Activated T-helper 2 cell treated with anti-CD3 and anti-CD28 coated beads, Interferon-gamma antibody, Interleukin-2, Interleukin-4, amounts not matched to agents 10 μg/mL and 5 μg/mL and 100 μg/mL, durations not matched to agents 14 hours and 24 hours and 36 hours (primary cell): ENCODE results near the gene DCTPP1. TPM values are rescaled to one million over a fixed set of nuclear protein-coding genes. Genes with fewer than 3 reads are reported as not detected.
"Not testable (repeated sequence)": the region's sequence is repeated elsewhere in the genome, so short reads cannot be mapped to it uniquely, and the experiment has no call there.

Source experiments
- DNase-seq: peaks from one replicate; pipeline ENCODE4 v3.0.0; 2021; ENCODE audit warnings: low spot score
- H3K27ac Mint-ChIP-seq: one replicate; pipeline ENCODE4 v1.8.0; 2021; ENCODE audit warnings: mixed read lengths
- H3K27me3 Mint-ChIP-seq: one replicate; pipeline ENCODE4 v1.8.0; 2021; ENCODE audit warnings: low read depth, mixed read lengths
- H3K36me3 Mint-ChIP-seq: one replicate; pipeline ENCODE4 v1.8.0; 2021; ENCODE audit warnings: low read depth, mixed read lengths
- H3K4me1 Mint-ChIP-seq: one replicate; pipeline ENCODE4 v1.8.0; 2021; ENCODE audit warnings: low read depth, mixed read lengths
- H3K4me3 Mint-ChIP-seq: one replicate; pipeline ENCODE4 v1.8.0; 2021; ENCODE audit warnings: low read depth, mild to moderate bottlenecking, moderate library complexity, mixed read lengths
- H3K9me3 Mint-ChIP-seq: one replicate; pipeline ENCODE4 v1.8.0; 2021; ENCODE audit warnings: mixed read lengths
- intact Hi-C: fragments of 100-400 bp; cut with micrococcal nuclease; formaldehyde crosslinking; loops from one replicate; pipeline ENCODE4 v1.15.1; 2023
- total RNA-seq: library from RNA; stranded (reverse); gene quantifications from 2 replicates; pipeline ENCODE4 v1.2.3, GENCODE V29; 2022

DCTPP1 gene
- 127 and 128 TPM in 2 replicates for total RNA-seq

DNA sequence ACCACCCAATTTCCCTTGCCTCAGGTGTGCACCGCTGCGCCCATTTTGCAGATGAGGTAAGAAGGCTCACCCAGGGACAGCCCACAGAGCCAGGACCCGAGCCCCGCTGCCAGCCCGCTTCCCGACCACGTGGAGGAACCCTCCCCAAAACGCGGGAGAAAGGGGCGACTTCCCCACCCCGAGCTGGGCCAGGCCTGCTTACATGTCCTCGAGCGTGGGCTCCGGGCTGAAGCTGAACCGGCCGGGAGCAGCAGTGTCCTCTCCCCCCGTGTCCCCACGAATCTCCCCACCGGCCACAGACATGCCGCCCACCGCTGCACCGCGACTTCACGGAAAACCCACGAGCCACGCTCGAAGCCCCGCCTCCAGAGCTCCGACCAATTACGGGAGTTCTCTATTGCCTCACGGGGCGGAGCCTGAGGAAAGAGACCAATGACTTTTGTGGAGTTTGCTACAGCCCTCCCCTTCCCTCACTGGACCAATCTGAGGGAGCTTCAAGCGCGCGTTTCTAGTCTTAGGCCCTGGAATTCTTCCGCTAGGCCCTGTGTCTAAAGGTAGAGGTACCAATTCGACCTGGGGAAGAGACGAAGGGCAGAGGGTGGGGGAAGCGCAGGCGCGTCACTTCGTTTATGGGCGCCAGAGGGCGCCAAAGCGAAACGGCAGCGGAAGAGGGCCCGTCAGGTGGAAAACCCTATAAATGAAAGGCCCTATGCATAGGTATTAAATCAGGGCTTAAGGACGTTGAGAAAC lies at the start of gene DCTPP1:
Gene DCTPP1, minus strand, starts transcription at position 353 of the 750 bp plus-strand sequence. Its CDS starts 50 bp downstream, at position 303.
- Mint-ChIP-seq H3K4me1 (peaks cover 20% of the 10 kb centered on the region), H3K4me3 (no peak within 1 kb of the TSS), H3K9me3 (no peaks in the 10 kb centered on the region), H3K27me3 (no peaks in the 10 kb centered on the region), H3K36me3 (peaks cover 28% of the 10 kb centered on the region), H3K27ac (no peak within 1 kb of the TSS)
- DNase-seq: peak; percentile 96
- intact Hi-C loops: loop anchor here (1.0 to 5.0 kb wide), 9 partner anchors 15 to 228 kb away; partner anchors contain the start of genes FBRS, SEPHS2, ZNF689 and ZNF768

DNA sequence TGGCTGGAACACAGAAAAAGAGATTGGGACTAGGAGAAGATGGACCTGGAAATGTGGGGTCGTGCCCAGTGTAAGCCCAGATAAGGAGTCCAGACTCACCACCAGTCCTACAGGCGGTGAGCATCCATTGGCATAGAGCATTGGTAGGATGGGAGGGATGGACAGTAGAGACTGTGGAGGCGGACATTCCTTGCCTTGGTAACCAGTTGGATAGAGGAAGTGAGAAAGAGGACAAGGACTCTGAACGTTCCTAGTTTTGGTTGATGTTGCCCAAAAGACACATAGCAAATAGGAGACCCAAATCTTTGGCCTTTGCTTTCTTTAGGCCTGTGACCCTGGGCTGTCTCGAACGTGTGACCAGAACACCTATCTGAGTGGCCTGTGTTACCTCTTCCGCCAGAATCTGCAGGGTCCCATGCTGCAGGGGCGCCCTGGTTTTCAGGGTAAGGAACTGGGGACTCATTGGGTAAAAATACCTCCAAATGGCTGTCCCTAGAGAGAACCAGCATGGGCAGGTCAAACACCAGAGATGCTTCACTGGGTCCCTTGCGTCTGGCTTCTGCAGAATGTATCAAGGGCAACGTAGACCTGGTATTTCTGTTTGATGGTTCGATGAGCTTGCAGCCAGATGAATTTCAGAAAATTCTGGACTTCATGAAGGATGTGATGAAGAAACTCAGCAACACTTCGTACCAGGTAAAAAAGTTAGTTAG lies 49.1 kb upstream of the DCTPP1 start:
- Mint-ChIP-seq H3K9me3 (no peaks in the 10 kb centered on the region), H3K27ac (peak overlapping the region; percentile 36), H3K36me3 (peaks cover 92% of the 10 kb centered on the region), H3K27me3 (no peaks in the 10 kb centered on the region), H3K4me1 (peaks cover 55% of the 10 kb centered on the region), H3K4me3 (no peak overlapping the region)
- no peak for DNase-seq
- intact Hi-C loops: no loop called here

DNA sequence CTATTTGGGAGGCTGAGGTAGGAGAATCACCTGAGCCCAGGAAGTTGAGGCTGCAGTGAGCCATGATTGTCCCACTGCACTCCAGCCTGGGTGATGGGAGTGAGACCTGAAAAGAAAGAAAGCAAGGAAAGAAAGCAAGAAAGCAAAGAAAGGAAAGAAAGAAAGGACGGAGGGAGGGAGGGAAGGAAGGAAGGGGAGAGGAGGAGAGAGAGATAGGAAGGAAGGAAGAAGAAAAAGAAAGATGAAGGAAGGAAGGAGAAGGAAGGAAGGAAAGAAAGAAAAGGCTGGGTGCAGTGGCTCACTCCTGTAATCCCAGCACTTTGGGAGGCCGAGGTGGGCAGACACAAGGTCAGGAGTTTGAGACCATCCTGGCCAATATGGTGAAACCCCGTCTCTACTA lies 47.9 kb upstream of the DCTPP1 start:
- Mint-ChIP-seq H3K4me3 (peak overlapping the region; percentile 45), H3K36me3 (peaks cover 91% of the 10 kb centered on the region), H3K4me1 (peaks cover 51% of the 10 kb centered on the region), H3K27ac (peak overlapping the region; percentile 86)
- intact Hi-C loops, H3K27me3 Mint-ChIP-seq, DNase-seq, H3K9me3 Mint-ChIP-seq: not testable (repeated sequence)

DNA sequence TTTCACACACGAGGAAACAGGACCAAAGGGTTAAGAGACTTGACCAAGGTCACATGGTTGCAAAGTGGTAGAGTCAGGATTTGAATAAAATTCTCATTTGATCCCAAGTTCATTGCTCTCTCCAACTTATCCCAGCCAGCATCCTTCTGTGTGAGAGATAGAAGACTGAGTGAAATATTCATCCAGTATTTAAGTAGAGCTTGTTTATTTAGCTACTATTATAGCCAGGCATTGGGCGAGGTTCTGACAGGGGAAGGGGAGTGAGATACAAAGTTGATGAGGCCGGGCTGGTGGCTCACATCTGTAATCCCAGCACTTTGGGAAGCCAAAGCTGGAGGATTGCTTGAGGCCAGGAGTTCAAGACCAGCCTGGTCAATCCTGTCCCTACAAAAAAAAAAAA lies 47.2 kb upstream of the DCTPP1 start:
- no peaks in the 10 kb centered on the region for H3K27me3 Mint-ChIP-seq
- no peak for DNase-seq
- intact Hi-C loops: no loop called here
- H3K36me3 Mint-ChIP-seq: peaks cover 86% of the 10 kb centered on the region
- H3K4me1 Mint-ChIP-seq: peaks cover 52% of the 10 kb centered on the region
- H3K27ac Mint-ChIP-seq: peak overlapping the region; percentile 86
- H3K4me3 Mint-ChIP-seq: peak overlapping the region; percentile 19
- no peaks in the 10 kb centered on the region for H3K9me3 Mint-ChIP-seq

DNA sequence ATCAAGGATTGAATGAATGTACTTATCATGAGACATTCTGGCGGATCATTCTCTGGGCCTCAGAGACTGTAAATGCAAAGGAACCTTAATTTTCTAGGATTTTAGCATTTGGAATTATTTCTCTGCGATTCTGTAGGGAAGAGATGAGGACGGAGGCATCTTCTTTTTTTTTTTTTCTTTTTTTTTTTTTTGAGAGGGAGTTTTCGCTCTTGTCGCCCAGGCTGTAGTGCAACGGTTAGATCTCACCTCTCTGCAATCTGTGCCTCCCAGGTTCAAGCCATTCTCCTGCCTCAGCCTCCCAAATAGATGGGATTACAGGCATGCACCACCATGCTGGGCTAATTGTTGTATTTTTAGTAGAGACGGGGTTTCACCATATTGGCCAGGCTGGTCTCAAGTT lies 44.9 kb upstream of the DCTPP1 start:
- no peaks in the 10 kb centered on the region for H3K27me3 Mint-ChIP-seq
- H3K4me1 Mint-ChIP-seq: peaks cover 52% of the 10 kb centered on the region
- H3K27ac Mint-ChIP-seq: peak overlapping the region; percentile 81
- H3K4me3 Mint-ChIP-seq: peak overlapping the region; percentile 99
- H3K9me3 Mint-ChIP-seq: no peaks in the 10 kb centered on the region
- intact Hi-C loops: loop anchor here (5.0 kb wide), 2 partner anchors 93 to 97 kb away; no protein-coding TSS in a partner anchor
- no peak for DNase-seq
- H3K36me3 Mint-ChIP-seq: peaks cover 63% of the 10 kb centered on the region

DNA sequence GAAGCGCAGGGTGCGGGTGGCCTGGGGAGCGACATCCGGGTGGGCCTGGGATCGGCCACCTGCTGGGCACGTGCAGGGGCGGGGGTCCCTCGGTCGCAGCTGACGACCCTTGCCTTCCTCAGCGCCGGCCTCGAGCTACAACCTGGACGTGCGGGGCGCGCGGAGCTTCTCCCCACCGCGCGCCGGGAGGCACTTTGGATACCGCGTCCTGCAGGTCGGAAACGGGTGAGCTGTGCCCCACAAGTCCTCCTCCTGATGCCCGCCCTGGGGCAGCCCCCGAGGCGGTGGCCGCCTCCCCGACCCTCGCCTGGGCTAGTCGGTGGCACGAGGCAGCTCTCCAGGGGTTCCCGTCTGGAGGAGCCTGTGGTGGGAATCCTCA lies 44.2 kb upstream of the DCTPP1 start:
- H3K4me1 Mint-ChIP-seq: peaks cover 56% of the 10 kb centered on the region
- H3K9me3 Mint-ChIP-seq: no peaks in the 10 kb centered on the region
- H3K27ac Mint-ChIP-seq: peak overlapping the region; percentile 97
- peak overlapping the region; percentile 99 for H3K4me3 Mint-ChIP-seq
- peaks cover 60% of the 10 kb centered on the region for H3K36me3 Mint-ChIP-seq
- intact Hi-C loops: loop anchor here (5.0 kb wide), 2 partner anchors 93 to 97 kb away; no protein-coding TSS in a partner anchor
- no peak for DNase-seq
- H3K27me3 Mint-ChIP-seq: no peaks in the 10 kb centered on the region

DNA sequence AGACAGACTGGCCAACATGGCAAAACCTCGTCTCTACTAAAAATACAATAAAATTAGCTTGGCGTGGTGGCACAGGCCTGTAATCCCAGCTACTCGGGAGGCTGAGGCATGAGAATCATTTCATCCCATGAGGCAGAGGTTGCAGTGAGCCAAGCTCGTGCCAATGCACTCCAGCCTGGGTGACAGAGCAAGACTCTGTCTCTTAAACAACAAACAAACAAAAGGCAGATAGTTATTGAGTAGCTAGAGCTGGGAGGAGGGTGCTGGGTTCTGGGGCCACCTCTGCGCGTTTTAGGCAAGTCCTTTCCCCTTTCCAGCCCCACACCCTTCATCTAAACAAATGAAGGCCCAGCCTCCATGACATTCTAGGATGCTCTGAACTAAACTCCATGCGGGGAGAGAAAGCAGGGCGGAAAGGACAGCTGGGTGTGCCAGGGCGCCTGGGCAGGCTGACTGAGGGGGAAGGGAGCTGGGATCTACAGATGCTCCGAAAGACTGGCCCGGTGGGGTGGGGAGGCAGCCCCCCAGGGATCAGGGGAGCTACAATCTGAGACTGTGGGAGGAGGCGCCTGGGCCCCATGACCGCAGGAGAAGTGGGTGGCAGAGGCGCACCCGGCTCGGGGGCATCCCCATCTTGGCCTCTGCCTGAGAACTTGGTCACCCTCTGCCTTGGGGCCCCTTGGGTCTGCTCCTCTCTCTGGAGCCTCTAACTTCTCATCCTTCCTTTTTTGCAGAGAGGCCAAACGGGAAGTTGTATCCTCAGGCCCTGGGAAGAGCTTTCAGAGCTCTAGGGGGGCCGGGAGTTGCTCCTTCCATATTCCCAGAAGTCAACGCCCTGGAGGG lies 43.6 kb upstream of the DCTPP1 start:
- Mint-ChIP-seq H3K27me3 (no peaks in the 10 kb centered on the region), H3K4me3 (peak overlapping the region; percentile 99), H3K27ac (peak overlapping the region; percentile 97), H3K4me1 (peaks cover 53% of the 10 kb centered on the region), H3K36me3 (peaks cover 54% of the 10 kb centered on the region), H3K9me3 (no peaks in the 10 kb centered on the region)
- intact Hi-C loops: loop anchor here (2.0 to 5.0 kb wide), 3 partner anchors 53 to 96 kb away; partner anchors contain the start of gene ZNF768
- no peak for DNase-seq

DNA sequence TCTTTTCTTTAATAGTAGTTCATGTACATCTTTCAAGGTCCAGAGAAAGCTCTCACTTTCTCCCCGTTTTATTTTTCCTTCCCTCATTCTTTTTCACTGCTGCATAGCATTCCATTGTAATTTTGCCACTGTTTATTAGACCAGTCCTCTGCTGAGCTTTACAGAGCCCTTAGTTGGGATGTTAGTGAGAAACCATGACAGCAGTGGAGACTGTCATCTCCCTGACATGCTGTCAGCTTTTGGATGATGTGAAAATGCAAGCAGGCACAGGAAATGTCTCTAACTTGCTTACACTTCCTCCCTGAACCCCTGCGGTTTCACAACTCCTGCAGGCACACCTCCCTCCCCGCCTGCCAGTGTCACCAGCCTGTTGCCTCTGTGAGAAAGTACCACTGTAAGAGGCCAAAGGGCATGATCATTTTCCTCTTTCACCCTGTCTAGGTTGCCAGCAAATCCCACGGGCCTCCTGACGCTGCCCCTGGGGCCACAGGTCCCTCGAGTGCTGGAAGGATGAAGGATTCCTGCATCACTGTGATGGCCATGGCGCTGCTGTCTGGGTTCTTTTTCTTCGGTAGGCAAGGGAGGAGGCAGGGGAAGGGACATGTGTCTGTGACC lies 42.6 kb upstream of the DCTPP1 start, which contains the start of gene ITGAL:
Gene ITGAL, plus strand, starts transcription at position 415 of the 615 bp plus-strand sequence. Its CDS starts 96 bp downstream, at position 511.
- peaks cover 52% of the 10 kb centered on the region for H3K4me1 Mint-ChIP-seq
- peaks cover 43% of the 10 kb centered on the region for H3K36me3 Mint-ChIP-seq

DNA sequence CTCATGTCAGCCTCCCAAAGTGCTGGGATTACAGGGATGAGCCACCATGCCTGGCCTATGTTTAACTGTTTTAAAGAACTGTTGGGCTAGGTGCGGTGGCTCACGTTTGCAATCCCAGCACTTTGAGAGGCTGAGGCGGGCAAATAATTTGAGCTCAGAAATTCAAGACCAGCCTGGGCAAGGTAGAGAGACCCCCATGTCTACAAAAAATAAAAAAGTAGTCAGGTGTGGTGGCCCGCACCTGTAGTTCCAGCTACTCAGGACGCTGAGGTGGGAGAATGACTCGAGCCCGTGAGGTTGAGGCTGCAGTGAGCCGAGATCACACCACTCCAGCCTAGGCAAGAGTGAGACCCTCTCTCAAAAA lies 40.8 kb upstream of the DCTPP1 start:
- intact Hi-C loops: loop anchor here (5.0 kb wide), 2 partner anchors 93 to 97 kb away; no protein-coding TSS in a partner anchor

More for the DNA sequence above, 42.6 kb upstream of the DCTPP1 start, which contains the start of gene ITGAL:
- H3K4me3 Mint-ChIP-seq: peak within 1 kb of the TSS; percentile 99
- DNase-seq: peak; percentile 83
- no peaks in the 10 kb centered on the region for H3K27me3 Mint-ChIP-seq
- H3K27ac Mint-ChIP-seq: peak within 1 kb of the TSS; percentile 97
- intact Hi-C loops: loop anchor here (1.0 to 5.0 kb wide), 4 partner anchors 22 to 95 kb away; partner anchors contain the start of gene ZNF768
- no peaks in the 10 kb centered on the region for H3K9me3 Mint-ChIP-seq

DNA sequence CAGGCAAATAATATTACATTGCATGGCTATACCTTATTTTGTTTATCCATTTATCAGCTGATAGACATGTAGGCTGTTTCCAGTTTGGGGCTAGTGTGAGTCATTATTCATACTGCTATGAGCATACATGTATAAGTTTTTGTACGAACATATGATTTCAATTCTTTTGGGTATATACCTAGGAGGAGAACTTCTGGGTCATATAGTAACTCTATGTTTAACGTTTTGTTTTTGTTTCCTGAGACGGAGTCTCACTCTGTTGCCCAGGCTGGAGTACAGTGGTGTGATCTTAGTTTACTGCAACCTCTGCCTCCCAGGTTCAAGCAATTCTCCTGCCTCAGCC lies 40.3 kb upstream of the DCTPP1 start:
- Mint-ChIP-seq H3K4me1 (peaks cover 46% of the 10 kb centered on the region), H3K4me3 (peak overlapping the region; percentile 21), H3K36me3 (peaks cover 23% of the 10 kb centered on the region), H3K27me3 (no peaks in the 10 kb centered on the region), H3K27ac (peak overlapping the region; percentile 97), H3K9me3 (no peaks in the 10 kb centered on the region)
- intact Hi-C loops: loop anchor here (5.0 kb wide), 2 partner anchors 93 to 97 kb away; no protein-coding TSS in a partner anchor
- no peak for DNase-seq

More for the DNA sequence above, 40.8 kb upstream of the DCTPP1 start:
- Mint-ChIP-seq H3K9me3 (no peaks in the 10 kb centered on the region), H3K36me3 (peaks cover 28% of the 10 kb centered on the region), H3K4me3 (no peak overlapping the region), H3K27me3 (no peaks in the 10 kb centered on the region), H3K4me1 (peaks cover 50% of the 10 kb centered on the region), H3K27ac (peak overlapping the region; percentile 97)
- DNase-seq: no peak

DNA sequence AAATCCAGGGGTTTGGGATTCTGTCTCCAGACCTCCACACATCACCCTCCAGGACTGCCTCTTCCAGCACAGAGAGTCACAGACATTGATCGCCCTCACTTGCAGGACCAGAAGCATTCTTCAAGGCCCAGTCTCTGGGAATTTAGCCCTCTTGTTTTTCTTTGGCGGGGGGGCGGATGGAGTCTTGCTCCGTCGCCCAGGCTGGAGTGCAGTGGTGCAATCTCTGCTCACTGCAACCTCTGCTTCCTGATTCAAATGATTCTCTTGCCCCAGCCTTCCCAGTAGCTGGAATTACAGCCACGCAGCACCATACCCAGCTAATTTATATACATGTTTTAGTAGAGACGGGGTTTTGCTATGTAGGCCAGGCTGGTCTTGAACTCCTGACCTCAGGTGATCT lies 34.2 kb upstream of the DCTPP1 start:
- DNase-seq: no peak
- no peaks in the 10 kb centered on the region for H3K36me3 Mint-ChIP-seq
- no peak overlapping the region for H3K27ac Mint-ChIP-seq
- no peaks in the 10 kb centered on the region for H3K27me3 Mint-ChIP-seq
- H3K9me3 Mint-ChIP-seq: no peaks in the 10 kb centered on the region
- no peak overlapping the region for H3K4me3 Mint-ChIP-seq
- peaks cover 30% of the 10 kb centered on the region for H3K4me1 Mint-ChIP-seq
- intact Hi-C loops: no loop called here

DNA sequence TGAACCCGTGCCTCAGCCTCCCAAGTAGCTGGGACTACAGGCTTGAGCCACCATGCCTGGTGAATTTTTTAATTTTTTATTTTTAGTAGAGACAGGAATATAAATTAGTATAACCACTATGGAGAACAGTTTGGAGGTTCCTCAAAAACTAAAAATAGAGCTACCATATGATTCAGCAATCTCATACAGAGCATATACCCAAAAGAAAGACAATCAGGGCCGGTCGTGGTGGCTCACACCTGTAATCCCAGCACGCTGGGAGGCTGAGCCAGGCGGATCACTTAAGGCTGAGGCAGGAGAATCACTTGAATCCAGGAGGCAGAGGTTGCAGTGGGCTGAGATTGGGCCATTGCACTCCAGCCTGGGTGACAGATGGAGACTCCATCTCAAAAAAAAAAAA lies 31.6 kb upstream of the DCTPP1 start:
- DNase-seq, intact Hi-C loops, H3K36me3 Mint-ChIP-seq, H3K9me3 Mint-ChIP-seq, H3K4me3 Mint-ChIP-seq, H3K27me3 Mint-ChIP-seq: not testable (repeated sequence)
- H3K27ac Mint-ChIP-seq: peak overlapping the region; percentile 49
- peaks cover 50% of the 10 kb centered on the region for H3K4me1 Mint-ChIP-seq
